ENCODE results near the gene SBF1.
"Not testable (repeated sequence)": the region's sequence is repeated elsewhere in the genome, so short reads cannot be mapped to it uniquely, and the experiment has no call there.

The SBF1 gene

GRCh38 chr22:50474710-50475651 is at the start of gene SBF1:
SBF1 (minus strand) TSS chr22:50475035; CDS start chr22:50474840, 195 bp downstream.
- DNase-seq (ENCODE audit: low read depth in 2 of 2): peak; percentile 73 to 79

- DNase-seq (ENCODE audit: low read depth in 2 of 2): no peak
Measured at GRCh38 chr22:50523806-50524675, 49.2 kb upstream of the SBF1 start.

- DNase-seq (ENCODE audit: low read depth in 2 of 2): no peak
Measured at GRCh38 chr22:50523458-50523805, 48.6 kb upstream of the SBF1 start.

- no peak for DNase-seq (ENCODE audit: low read depth in 2 of 2)
Measured at GRCh38 chr22:50522806-50523438, 48.1 kb upstream of the SBF1 start.

GRCh38 chr22:50522208-50522805 is 47.5 kb upstream of the SBF1 start:
- DNase-seq (ENCODE audit: low read depth in 2 of 2): no peak

GRCh38 chr22:50521710-50522109 is 46.9 kb upstream of the SBF1 start:
- no peak for DNase-seq (ENCODE audit: low read depth in 2 of 2)

- no peak for DNase-seq (ENCODE audit: low read depth in 2 of 2)
Measured at GRCh38 chr22:50520826-50521453, 46.1 kb upstream of the SBF1 start.

- DNase-seq (ENCODE audit: low read depth in 2 of 2): not testable (repeated sequence)
Measured at GRCh38 chr22:50520184-50520583, 45.3 kb upstream of the SBF1 start.

- no peak for DNase-seq (ENCODE audit: low read depth in 2 of 2)
Measured at GRCh38 chr22:50519151-50519550, 44.3 kb upstream of the SBF1 start.

GRCh38 chr22:50518606-50519005 is 43.8 kb upstream of the SBF1 start:
- no peak for DNase-seq (ENCODE audit: low read depth in 2 of 2)

- no peak for DNase-seq (ENCODE audit: low read depth in 2 of 2)
Measured at GRCh38 chr22:50517495-50518260, 42.8 kb upstream of the SBF1 start.

- no peak for DNase-seq (ENCODE audit: low read depth in 2 of 2)
Measured at GRCh38 chr22:50516891-50517290, 42.1 kb upstream of the SBF1 start.

GRCh38 chr22:50516068-50516467 is 41.2 kb upstream of the SBF1 start:
- DNase-seq (ENCODE audit: low read depth in 2 of 2): no peak

- DNase-seq (ENCODE audit: low read depth in 2 of 2): no peak
Measured at GRCh38 chr22:50513175-50513574, 38.3 kb upstream of the SBF1 start.

GRCh38 chr22:50508897-50509296 is 34.1 kb upstream of the SBF1 start:
- DNase-seq (ENCODE audit: low read depth in 2 of 2): no peak

GRCh38 chr22:50507991-50508884 is 33.4 kb upstream of the SBF1 start, which contains the start of gene NCAPH2:
NCAPH2 (plus strand) TSS chr22:50508224; CDS start chr22:50508338, 114 bp downstream.
- DNase-seq (ENCODE audit: low read depth in 2 of 2): peak; percentile 96 to 97

- peak; percentile 85 to 88 for DNase-seq (ENCODE audit: low read depth in 2 of 2)
Measured at GRCh38 chr22:50507421-50507990, 32.7 kb upstream of the SBF1 start, which contains the start of gene LMF2. LMF2 (minus strand) TSS chr22:50507702; CDS start chr22:50507675, 27 bp downstream.

GRCh38 chr22:50506611-50507420 is 32.0 kb upstream of the SBF1 start:
- DNase-seq (ENCODE audit: low read depth in 2 of 2): no peak
